Panc1 (cell line): Measurements from ENCODE around the gene NPAS4. TPM values are rescaled to one million over a fixed set of nuclear protein-coding genes. Genes with fewer than 3 reads are reported as not detected.

Experiments used
- ATAC-seq: fragments of 200-7000 bp; cut with Tn5 transposase; 2 replicates; pipeline ENCODE4 v1.9.1; 2020; ENCODE audit warnings: mild to moderate bottlenecking, moderate library complexity
- BruUV-seq: library from RNA; stranded (reverse); fragments of 400-500 nt; replicated peaks from 2 replicates; lab custom pipeline; 2021; lab: Mats Ljungman, UMichigan
- CTCF ChIA-PET: fragments of 300-600 bp; sonication (Branson Sonifier 250); formaldehyde crosslinking; loops from one replicate; lab custom pipeline; 2022; ENCODE audit warnings: antibody characterized with exemption; lab: Charles Lee
- POLR2A ChIA-PET: fragments of 300-600 bp; sonication (Branson Sonifier 250); formaldehyde crosslinking; loops from one replicate; lab custom pipeline; 2022; ENCODE audit warnings: antibody characterized with exemption; lab: Charles Lee
- DNase-seq: peaks from one replicate; pipeline ENCODE4 v3.0.0-alpha.2; 2010; ENCODE audit warnings: low read depth, low spot score
- H3K27ac ChIP-seq: 2 replicates; pipeline ENCODE4 v1.5.1; 2011; ENCODE audit warnings: mild to moderate bottlenecking, low read length, inconsistent platforms
- H3K27me3 ChIP-seq: fragments of 200-500 bp; sonication (Bioruptor generic); 2 replicates; pipeline ENCODE4 v1.6.0; 2014; ENCODE audit warnings: low read length, inconsistent platforms; ENCODE audit not compliant: control insufficient read depth, insufficient read depth
- H3K36me3 ChIP-seq: fragments of 200-500 bp; sonication (Bioruptor generic); 2 replicates; pipeline ENCODE4 v1.5.1; 2014; ENCODE audit warnings: inconsistent platforms, mild to moderate bottlenecking, low read length, moderate library complexity; ENCODE audit not compliant: control insufficient read depth, insufficient read depth
- H3K4me1 ChIP-seq: 2 replicates; pipeline ENCODE4 v1.5.1; 2011; ENCODE audit warnings: inconsistent platforms, mild to moderate bottlenecking, low read length, moderate library complexity; ENCODE audit not compliant: control insufficient read depth, insufficient read depth
- H3K4me3 ChIP-seq, 2 experiments: 2 replicates each; pipeline ENCODE4 v1.5.1; 2011 to 2012; ENCODE audit warnings: low read depth in 2 of 2, low read length in 2 of 2, mild to moderate bottlenecking in 2 of 2, inconsistent platforms in 1 of 2, moderate library complexity in 1 of 2
- H3K9me3 ChIP-seq: fragments of 200-500 bp; sonication (Bioruptor generic); 2 replicates; pipeline ENCODE4 v1.5.1; 2014; ENCODE audit warnings: low read depth, mild to moderate bottlenecking, inconsistent platforms, low read length, moderate library complexity; ENCODE audit not compliant: control insufficient read depth, insufficient read depth
- POLR2AphosphoS5 ChIP-seq: IDR thresholded peaks from 2 replicates; pipeline ENCODE4 v1.6.1; 2012; ENCODE audit warnings: mild to moderate bottlenecking, low read depth, low read length, moderate library complexity
- REST ChIP-seq, 2 experiments: IDR thresholded peaks; 2 replicates each; pipeline ENCODE4 v1.6.1; 2011 to 2012; ENCODE audit warnings: low read depth in 2 of 2, control low read depth in 1 of 2, low read length in 1 of 2, mild to moderate bottlenecking in 1 of 2, moderate library complexity in 1 of 2; ENCODE audit not compliant: insufficient read depth in 1 of 2
- SIN3A ChIP-seq: IDR thresholded peaks from 2 replicates; pipeline ENCODE4 v1.6.1; 2012; ENCODE audit warnings: low read depth, mild to moderate bottlenecking, low read length, moderate library complexity, borderline replicate concordance; ENCODE audit not compliant: insufficient read depth
- TCF7L2 ChIP-seq: IDR thresholded peaks from 2 replicates; pipeline ENCODE4 v1.6.1; 2011; ENCODE audit warnings: mild to moderate bottlenecking, low read depth, low read length, inconsistent platforms
- in situ Hi-C: cut with HindIII; loops from 2 replicates; pipeline ENCODE4 v1.10.0; 2016; ENCODE audit warnings: low sequenced_read_pairs, low pct_unique_long_range_greater_than_20kb
- intact Hi-C: fragments of 100-400 bp; cut with micrococcal nuclease; formaldehyde crosslinking; loops from one replicate; pipeline ENCODE4 v1.10.0; 2022; ENCODE audit not compliant: unreplicated experiment
- total RNA-seq: library from RNA; stranded (reverse); gene quantifications from one replicate; pipeline ENCODE4 v1.2.1, GENCODE V29; 2021; ENCODE audit not compliant: unreplicated experiment
- TF ChIP-seq, protein P1 (sequence below): fragments of 450-650 bp; IDR thresholded peaks from 2 replicates; pipeline ENCODE4 v1.5.1; 2017; ENCODE audit warnings: mild to moderate bottlenecking

NPAS4 gene
- total RNA-seq, 1 experiment from 2014 or later = 0.08 TPM

DNA sequence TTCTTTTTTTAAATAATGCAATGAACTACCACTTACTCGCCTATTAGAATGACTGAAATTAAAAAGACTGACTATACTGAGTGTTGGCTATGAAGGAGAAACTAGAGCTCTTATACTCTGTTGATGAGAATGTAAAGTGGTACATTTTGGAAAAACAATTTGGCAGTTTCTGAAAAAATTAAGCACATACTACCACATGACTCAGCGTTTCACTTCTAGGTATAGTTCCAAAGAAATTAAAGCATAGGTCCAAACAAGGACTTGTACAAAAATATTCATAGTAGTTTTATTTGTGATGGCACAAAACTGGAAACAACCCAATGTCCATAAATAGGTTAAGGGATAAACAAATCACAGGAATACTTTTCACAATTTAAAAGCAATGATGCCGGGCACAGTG, 26.9 kb upstream of the NPAS4 start:
- TF ChIP-seq REST (IDR thresholded peaks at IDR 0.05; ENCODE audit: insufficient read depth in 1 of 2, low read depth in 2 of 2, low read length in 1 of 2) (no peak), TCF7L2 (no peak), SIN3A (no peak), POLR2AphosphoS5 (no peak)
- TF ChIP-seq, protein P1, sequence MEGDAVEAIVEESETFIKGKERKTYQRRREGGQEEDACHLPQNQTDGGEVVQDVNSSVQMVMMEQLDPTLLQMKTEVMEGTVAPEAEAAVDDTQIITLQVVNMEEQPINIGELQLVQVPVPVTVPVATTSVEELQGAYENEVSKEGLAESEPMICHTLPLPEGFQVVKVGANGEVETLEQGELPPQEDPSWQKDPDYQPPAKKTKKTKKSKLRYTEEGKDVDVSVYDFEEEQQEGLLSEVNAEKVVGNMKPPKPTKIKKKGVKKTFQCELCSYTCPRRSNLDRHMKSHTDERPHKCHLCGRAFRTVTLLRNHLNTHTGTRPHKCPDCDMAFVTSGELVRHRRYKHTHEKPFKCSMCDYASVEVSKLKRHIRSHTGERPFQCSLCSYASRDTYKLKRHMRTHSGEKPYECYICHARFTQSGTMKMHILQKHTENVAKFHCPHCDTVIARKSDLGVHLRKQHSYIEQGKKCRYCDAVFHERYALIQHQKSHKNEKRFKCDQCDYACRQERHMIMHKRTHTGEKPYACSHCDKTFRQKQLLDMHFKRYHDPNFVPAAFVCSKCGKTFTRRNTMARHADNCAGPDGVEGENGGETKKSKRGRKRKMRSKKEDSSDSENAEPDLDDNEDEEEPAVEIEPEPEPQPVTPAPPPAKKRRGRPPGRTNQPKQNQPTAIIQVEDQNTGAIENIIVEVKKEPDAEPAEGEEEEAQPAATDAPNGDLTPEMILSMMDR = no peak
- no TSS peak for BruUV-seq
- ChIA-PET CTCF (interaction anchor here (0.6 kb wide), 1 partner anchor 8 kb away, joined by 4 read pairs; no protein-coding TSS in a partner anchor), POLR2A (interaction anchor here (0.7 kb wide), 1 partner anchor 60 kb away, joined by 6 read pairs; no protein-coding TSS in a partner anchor)
- H3K27ac ChIP-seq = no peak overlapping the region
- no peaks in the 10 kb centered on the region for H3K27me3 ChIP-seq
- in situ Hi-C loops = no loop called here
- no peaks in the 10 kb centered on the region for H3K36me3 ChIP-seq
- H3K4me3 ChIP-seq = no peak overlapping the region
- H3K4me1 ChIP-seq = no peaks in the 10 kb centered on the region
- no peaks in the 10 kb centered on the region for H3K9me3 ChIP-seq
- intact Hi-C loops = no loop called here
- DNase-seq (no peak), ATAC-seq (no peak)

DNA sequence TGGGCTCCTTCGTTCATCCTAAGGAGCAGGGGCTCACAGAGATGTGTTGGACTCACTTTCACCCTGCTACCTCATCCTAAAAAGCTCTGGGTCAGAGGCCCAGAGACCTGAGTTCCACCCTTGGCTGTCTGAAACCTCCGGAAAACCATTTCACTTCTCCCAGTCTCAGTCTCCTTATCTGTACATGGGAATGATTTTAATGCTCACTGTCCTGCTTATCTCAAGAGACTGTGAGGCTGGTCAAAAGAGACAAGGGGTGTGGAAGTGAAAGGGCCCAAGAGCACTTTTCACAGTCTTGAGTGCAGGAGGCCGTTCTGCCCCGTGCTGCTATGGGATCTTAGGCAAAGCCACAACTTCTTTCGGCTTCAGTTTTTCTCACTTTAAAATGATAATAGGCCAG, 13.2 kb upstream of the NPAS4 start:
- CTCF ChIA-PET = interaction anchor here (0.6 to 1.2 kb wide), 6 partner anchors 10 to 71 kb away, joined by 3 to 18 read pairs (median 4); partner anchors contain the start of gene PELI3
- ATAC-seq (no peak), DNase-seq (no peak)
- Histone ChIP-seq H3K4me1 (no peaks in the 10 kb centered on the region), H3K4me3 (no peak overlapping the region), H3K27me3 (peaks cover 24% of the 10 kb centered on the region), H3K36me3 (no peaks in the 10 kb centered on the region), H3K27ac (no peak overlapping the region), H3K9me3 (no peaks in the 10 kb centered on the region)
- in situ Hi-C loops (no loop called here), intact Hi-C loops (loop anchor here (1.0 to 2.0 kb wide), 3 partner anchors 23 to 271 kb away; no protein-coding TSS in a partner anchor)
- POLR2A ChIA-PET = interaction anchor here (0.6 kb wide), 1 partner anchor 61 kb away, joined by 3 read pairs; no protein-coding TSS in a partner anchor
- no TSS peak for BruUV-seq
- no peak for TF ChIP-seq POLR2AphosphoS5
- no peak for TF ChIP-seq SIN3A
- TF ChIP-seq REST (IDR thresholded peaks at IDR 0.05; ENCODE audit: insufficient read depth in 1 of 2, low read depth in 2 of 2, low read length in 1 of 2) = no peak
- TF ChIP-seq, protein P1 = no peak
- TF ChIP-seq TCF7L2 = no peak
